ENCODE measurements around the gene SCLT1. TPM values are rescaled to one million over a fixed set of nuclear protein-coding genes. Genes with fewer than 3 reads are reported as not detected.

The SCLT1 gene
- total and polyA plus RNA-seq, 12 donors = 0.97 to 16.6 (median 7.9) TPM

DNA sequence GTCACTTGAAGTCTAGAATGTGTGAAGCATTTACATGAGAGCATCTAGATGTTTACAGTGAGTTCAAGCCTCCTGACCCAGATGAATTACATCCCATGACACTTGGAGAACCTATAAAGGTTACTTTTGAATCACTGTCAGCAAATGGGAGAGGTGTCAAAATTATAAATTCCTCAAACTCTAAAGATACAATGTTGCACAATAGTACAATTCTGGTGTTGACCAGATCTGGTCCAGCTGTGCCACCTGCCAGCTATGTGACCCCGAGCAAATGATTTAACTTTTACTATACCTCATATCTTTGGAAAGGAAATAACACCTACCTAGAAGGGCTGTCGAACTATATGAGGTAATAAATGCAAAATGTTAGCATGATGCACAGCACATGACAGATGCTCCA is 214.1 kb downstream of the SCLT1 start:
- TF ChIP-seq POLR2A (IDR thresholded peaks at IDR 0.05) = no peak
- TF ChIP-seq, protein P1, sequence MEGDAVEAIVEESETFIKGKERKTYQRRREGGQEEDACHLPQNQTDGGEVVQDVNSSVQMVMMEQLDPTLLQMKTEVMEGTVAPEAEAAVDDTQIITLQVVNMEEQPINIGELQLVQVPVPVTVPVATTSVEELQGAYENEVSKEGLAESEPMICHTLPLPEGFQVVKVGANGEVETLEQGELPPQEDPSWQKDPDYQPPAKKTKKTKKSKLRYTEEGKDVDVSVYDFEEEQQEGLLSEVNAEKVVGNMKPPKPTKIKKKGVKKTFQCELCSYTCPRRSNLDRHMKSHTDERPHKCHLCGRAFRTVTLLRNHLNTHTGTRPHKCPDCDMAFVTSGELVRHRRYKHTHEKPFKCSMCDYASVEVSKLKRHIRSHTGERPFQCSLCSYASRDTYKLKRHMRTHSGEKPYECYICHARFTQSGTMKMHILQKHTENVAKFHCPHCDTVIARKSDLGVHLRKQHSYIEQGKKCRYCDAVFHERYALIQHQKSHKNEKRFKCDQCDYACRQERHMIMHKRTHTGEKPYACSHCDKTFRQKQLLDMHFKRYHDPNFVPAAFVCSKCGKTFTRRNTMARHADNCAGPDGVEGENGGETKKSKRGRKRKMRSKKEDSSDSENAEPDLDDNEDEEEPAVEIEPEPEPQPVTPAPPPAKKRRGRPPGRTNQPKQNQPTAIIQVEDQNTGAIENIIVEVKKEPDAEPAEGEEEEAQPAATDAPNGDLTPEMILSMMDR (IDR thresholded peaks at IDR 0.05) = no peak
- Histone ChIP-seq H3K27me3 (no peaks in the 10 kb centered on the region), H3K27ac (no peak overlapping the region), H3K4me3 (no peak overlapping the region), H3K36me3 (replicated peaks in 1 of 2) (no peaks in the 10 kb centered on the region), H3K4me1 (replicated peaks in 1 of 2) (no peaks in the 10 kb centered on the region), H3K9me3 (replicated peaks in 1 of 3) (no peaks in the 10 kb centered on the region)
- WGBS, 4 donors = 91 to 95% (median 91%) methylated on average over 2 of the region's 2 CpGs
- intact Hi-C loops (cut with DNase I) = no loop called here
- DNase-seq = no peak

DNA sequence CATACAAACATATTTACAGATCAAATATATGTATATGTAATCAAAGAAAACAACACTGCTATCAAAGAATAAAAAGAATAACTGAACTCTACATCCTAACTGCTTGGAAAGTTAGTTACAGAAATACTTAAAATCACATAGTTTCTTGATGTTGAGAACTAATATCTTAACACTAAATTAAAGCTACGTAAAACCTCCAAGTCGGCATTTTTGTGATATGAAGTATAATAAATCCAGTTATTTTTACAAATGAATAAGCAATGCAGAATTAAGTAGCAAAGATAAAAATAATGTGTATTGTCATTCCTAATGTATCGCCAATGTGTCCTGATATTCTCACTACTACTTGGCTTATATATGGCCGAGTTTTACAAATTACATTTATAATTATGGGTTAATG is 215.4 kb downstream of the SCLT1 start:
- Histone ChIP-seq H3K27ac (no peak overlapping the region), H3K9me3 (replicated peaks in 1 of 3) (no peaks in the 10 kb centered on the region), H3K4me3 (no peak overlapping the region), H3K36me3 (replicated peaks in 1 of 2) (peaks cover 0 to 4% of the 10 kb centered on the region in 2 donors), H3K27me3 (no peaks in the 10 kb centered on the region), H3K4me1 (replicated peaks in 1 of 2) (no peaks in the 10 kb centered on the region)
- 85 to 89% (median 89%) methylated on average over 4 of the region's 4 CpGs for WGBS, 4 donors
- no peak for DNase-seq
- intact Hi-C loops (cut with DNase I) = no loop called here
- TF ChIP-seq POLR2A (IDR thresholded peaks at IDR 0.05) = no peak
- TF ChIP-seq, protein P1 (IDR thresholded peaks at IDR 0.05) = no peak

DNA sequence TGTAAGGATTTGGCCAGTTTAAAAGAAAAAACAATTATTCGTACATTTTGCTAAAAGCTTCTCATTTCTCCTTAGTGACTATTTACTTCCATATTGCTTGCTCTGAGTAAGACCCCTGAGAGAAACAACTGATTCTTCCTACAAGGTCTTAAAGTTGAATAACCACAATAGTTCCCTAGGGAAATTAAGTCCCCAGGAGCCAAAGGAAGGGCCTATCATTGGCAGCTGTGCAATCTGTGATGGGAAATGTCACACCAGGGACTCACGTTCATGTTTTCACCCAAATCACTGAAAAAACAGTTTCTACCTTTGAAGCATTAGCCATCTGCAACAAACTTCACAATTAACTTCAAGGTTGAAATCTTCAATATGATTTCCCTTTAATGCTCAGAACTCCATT is 217.1 kb downstream of the SCLT1 start:
- intact Hi-C loops (cut with DNase I) = no loop called here
- WGBS, 4 donors = 84 to 96% (median 94%) methylated on average over 2 of the region's 2 CpGs

DNA sequence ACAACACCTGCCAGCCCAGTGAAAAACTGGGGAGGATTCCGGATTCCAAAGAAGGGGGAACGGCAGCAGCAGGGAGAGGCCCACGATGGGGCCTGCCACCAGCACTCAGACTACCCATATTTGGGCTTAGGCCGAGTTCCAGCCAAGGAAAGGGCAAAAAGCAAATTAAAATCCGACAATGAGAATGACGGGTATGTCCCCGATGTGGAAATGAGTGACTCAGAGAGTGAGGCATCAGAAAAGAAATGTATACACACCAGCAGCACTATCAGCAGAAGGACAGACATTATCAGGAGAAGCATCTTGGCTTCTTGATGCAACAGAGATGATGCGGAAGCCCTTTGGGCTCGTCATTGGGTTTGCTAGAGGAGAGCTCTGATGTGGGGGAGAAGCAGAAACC is 221.4 kb downstream of the SCLT1 start:
- Histone ChIP-seq H3K27ac (no peak overlapping the region), H3K9me3 (replicated peaks in 1 of 3) (no peaks in the 10 kb centered on the region), H3K27me3 (no peaks in the 10 kb centered on the region), H3K4me3 (no peak overlapping the region), H3K4me1 (replicated peaks in 1 of 2) (no peaks in the 10 kb centered on the region), H3K36me3 (replicated peaks in 1 of 2) (peaks cover 0 to 54% of the 10 kb centered on the region in 2 donors)
- intact Hi-C loops (cut with DNase I) = no loop called here
- TF ChIP-seq POLR2A (IDR thresholded peaks at IDR 0.05) = no peak
- TF ChIP-seq, protein P1 (IDR thresholded peaks at IDR 0.05) = no peak
- WGBS, 4 donors = 88 to 96% (median 90%) methylated on average over 9 of the region's 9 CpGs
- DNase-seq = no peak

More for the DNA sequence above, 217.1 kb downstream of the SCLT1 start:
- H3K9me3 ChIP-seq (replicated peaks in 1 of 3) = no peaks in the 10 kb centered on the region
- H3K27me3 ChIP-seq = no peaks in the 10 kb centered on the region
- no peak overlapping the region for H3K27ac ChIP-seq
- no peak overlapping the region for H3K4me3 ChIP-seq
- no peaks in the 10 kb centered on the region for H3K4me1 ChIP-seq (replicated peaks in 1 of 2)
- H3K36me3 ChIP-seq (replicated peaks in 1 of 2) = peaks cover 0 to 19% of the 10 kb centered on the region in 2 donors
- no peak for DNase-seq
- TF ChIP-seq, protein P1 (IDR thresholded peaks at IDR 0.05) = no peak
- TF ChIP-seq POLR2A (IDR thresholded peaks at IDR 0.05) = no peak
